ENCODE measurements around the gene TMEM245.
A peak's percentile ranks its signal among the peaks of the same experiment; 100 is the strongest.
"Not testable (repeated sequence)": the region's sequence is repeated elsewhere in the genome, so short reads cannot be mapped to it uniquely, and the experiment has no call there.

Gene TMEM245

GRCh38 chr9:108991479-108991878 lies 128.3 kb downstream of the TMEM245 start:
- no peak for DNase-seq (ENCODE audit: low read depth)

DNA sequence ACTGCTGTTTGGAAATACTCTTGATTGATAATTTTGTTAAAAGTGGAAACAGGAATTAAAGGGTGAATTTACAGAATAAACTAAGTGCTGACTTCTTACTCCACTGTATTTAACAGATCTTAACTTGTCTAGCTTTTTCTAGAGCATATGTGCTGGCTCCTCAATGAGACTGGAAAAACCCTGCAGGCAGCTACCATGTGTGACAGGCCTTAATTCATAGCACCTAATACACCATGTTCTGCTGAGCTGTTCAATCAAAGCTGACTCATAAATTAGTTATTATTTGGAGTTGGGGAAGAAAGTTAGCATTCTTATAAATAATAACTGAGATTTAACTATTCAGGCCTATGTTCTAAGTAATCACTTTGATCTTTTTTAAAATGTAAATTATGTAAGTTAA lies 135.9 kb downstream of the TMEM245 start:
- no peak for DNase-seq (ENCODE audit: low read depth)

GRCh38 chr9:108980893-108981292 lies 138.9 kb downstream of the TMEM245 start:
- no peak for DNase-seq (ENCODE audit: low read depth)

GRCh38 chr9:108978205-108978604 lies 141.5 kb downstream of the TMEM245 start:
- DNase-seq (ENCODE audit: low read depth), result peak; percentile 74

GRCh38 chr9:108973895-108974294 lies 145.9 kb downstream of the TMEM245 start:
- DNase-seq (ENCODE audit: low read depth), result peak; percentile 18

DNA sequence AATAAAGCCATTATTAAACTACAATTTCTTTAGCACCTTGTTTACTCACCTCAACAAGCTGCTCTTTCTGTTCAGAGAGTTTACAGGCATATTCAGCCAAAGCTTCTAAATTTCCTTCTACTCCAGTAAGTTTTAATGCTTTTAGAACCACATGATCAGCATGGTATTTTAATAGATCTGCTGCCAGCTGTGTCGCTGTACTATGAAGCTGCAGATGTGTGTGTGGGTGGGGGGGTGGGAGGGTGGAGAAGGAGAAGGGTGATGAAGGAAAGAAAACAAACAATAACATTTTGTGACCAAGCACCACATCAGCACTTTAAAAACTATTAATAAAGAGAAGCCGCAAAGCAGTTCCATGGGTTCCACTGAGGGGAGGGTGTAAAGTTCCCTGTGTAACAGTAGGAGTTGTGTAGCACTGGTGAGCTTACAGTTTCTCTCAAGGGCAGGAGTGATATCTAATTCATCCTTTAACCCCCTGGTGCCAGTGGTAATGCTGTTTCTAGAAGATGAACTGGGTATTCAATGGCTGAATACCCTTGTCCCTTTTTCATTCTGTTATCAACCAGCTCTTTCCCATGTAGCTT lies 147.0 kb downstream of the TMEM245 start:
- peak; percentile 39 for DNase-seq (ENCODE audit: low read depth)

DNA sequence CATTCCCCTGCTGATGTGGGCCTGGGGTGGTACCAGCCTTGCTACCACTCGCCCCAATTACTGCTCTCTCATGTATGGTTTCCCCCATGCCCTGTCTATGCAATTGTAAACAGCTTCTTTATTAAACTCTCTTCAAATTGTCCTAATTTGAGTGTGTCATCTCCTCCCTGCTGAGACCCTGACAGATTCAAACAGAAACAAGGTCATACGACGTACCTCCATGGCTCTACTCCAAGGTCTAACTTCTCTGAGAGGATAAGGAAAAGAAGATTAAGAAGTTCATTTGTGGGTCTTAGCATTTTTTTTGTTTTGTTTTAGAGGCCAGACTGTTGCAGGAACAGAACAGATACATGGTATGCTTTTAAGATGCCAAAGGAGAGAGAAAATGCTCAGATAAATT lies 147.6 kb downstream of the TMEM245 start:
- DNase-seq (ENCODE audit: low read depth), result no peak

DNA sequence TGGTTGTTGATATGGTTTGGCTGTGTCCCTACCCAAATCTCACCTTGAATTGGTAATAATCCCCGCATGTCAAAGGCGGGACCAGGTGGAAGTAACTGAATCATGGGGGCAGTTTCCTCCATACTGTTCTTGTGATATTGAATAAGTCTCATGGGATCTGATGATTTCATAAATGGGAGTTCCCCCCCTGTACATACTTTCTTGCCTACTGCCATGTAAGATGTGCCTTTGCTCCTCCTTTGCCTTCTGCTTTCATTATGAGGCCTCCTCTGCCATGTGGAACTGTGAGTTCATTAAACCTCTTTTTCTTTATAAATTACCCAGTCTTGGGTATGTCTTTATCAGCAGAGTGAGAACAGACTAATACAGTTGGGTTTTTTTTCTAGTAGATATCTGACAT lies 148.4 kb downstream of the TMEM245 start:
- not testable (repeated sequence) for DNase-seq (ENCODE audit: low read depth)

GRCh38 chr9:108967916-108968315 lies 151.8 kb downstream of the TMEM245 start:
- no peak for DNase-seq (ENCODE audit: low read depth)
